Measurements from ENCODE around the gene MSL3. TPM values are rescaled to one million over a fixed set of nuclear protein-coding genes. Genes with fewer than 3 reads are reported as not detected.

Gene MSL3
- total RNA-seq, 1 donor from 2014 or later = 33.2 TPM

DNA sequence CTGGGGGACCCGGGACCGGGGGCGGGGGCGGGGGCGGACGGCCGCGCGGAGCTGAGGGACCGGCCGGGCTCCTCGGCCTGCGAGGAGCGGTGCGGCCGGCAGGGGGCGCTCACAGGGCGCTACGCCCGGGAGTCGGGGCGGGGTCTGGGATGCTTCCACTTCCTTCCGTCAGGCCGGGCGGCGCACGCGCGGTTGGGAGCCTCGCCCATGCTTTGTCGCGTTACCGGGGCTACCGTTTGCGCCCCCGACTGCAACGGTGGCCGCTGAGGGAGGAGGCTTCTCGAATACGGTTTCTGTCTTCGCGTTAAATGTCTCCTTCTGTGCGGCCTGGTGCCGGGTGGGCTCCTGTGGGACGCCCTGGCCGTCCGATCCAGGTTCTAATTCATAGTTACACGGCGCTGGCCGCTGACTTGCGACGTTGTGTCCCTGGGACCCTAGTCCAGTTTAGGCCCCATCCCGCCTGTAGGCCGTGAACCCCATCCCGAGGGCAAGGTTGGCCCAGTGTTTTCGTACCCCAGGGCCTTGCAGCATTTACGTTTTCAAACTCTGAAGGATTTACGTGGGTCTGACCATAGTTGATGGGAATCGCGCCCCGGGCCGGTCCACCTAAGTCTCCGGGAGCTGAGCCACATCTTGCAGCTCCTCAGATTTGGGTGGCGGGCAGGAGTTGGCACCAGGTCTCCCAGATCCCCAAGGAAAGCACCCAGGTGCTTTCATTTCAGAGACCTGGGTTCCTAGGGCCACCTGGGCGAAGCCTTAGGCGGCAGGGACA, 549 bp downstream of the MSL3 start:
- Histone ChIP-seq H3K36me3 (peaks cover 5% of the 10 kb centered on the region), H3K9ac (peak overlapping the region; percentile 52), H3K9me3 (ENCODE audit: low read depth) (no peaks in the 10 kb centered on the region), H4K20me1 (ENCODE audit: low read depth) (no peaks in the 10 kb centered on the region), H3K79me2 (ENCODE audit: low read depth) (peaks cover 7% of the 10 kb centered on the region), H3K4me2 (peak overlapping the region; percentile 83), H3K27ac (no peak overlapping the region), H3K4me1 (no peaks in the 10 kb centered on the region), H3F3A (ENCODE audit: low read depth) (peaks cover 9% of the 10 kb centered on the region), H2AFZ (replicated peaks) (peak overlapping the region; percentile 46), H3K27me3 (peaks cover 13% of the 10 kb centered on the region), H3K4me3 (peak overlapping the region; percentile 74)
- H3K9me3 Mint-ChIP-seq = peaks cover 8% of the 10 kb centered on the region
- H3K4me1 Mint-ChIP-seq = peaks cover 6% of the 10 kb centered on the region
- H3K27me3 Mint-ChIP-seq (ENCODE audit: insufficient read depth, low read depth) = peaks cover 9% of the 10 kb centered on the region
- H3K36me3 Mint-ChIP-seq = no peaks in the 10 kb centered on the region
- no peak for TF ChIP-seq EZH2 (IDR thresholded peaks at IDR 0.05)
- TF ChIP-seq, protein P1, sequence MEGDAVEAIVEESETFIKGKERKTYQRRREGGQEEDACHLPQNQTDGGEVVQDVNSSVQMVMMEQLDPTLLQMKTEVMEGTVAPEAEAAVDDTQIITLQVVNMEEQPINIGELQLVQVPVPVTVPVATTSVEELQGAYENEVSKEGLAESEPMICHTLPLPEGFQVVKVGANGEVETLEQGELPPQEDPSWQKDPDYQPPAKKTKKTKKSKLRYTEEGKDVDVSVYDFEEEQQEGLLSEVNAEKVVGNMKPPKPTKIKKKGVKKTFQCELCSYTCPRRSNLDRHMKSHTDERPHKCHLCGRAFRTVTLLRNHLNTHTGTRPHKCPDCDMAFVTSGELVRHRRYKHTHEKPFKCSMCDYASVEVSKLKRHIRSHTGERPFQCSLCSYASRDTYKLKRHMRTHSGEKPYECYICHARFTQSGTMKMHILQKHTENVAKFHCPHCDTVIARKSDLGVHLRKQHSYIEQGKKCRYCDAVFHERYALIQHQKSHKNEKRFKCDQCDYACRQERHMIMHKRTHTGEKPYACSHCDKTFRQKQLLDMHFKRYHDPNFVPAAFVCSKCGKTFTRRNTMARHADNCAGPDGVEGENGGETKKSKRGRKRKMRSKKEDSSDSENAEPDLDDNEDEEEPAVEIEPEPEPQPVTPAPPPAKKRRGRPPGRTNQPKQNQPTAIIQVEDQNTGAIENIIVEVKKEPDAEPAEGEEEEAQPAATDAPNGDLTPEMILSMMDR (IDR thresholded peaks at IDR 0.05) = peak; percentile 67
- peak; percentile 93 for DNase-seq (ENCODE audit: low spot score)
- peak overlapping the region; percentile 60 for H3K27ac Mint-ChIP-seq
- H3K4me3 Mint-ChIP-seq = peak overlapping the region; percentile 96

DNA sequence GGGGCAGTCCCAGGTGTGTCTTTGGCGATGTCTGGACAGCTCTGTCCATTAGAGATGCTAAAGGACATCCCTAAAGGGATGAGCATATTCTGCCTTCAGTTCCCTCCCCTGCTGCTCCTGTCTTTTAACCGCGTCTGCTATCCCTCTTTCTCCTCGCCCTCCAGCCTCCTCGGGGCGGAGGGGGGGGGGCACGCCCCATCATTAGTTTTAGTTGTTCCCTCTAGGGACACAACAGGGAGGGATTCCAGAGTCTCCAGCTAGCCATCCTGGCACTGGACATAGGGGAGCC, 1.1 kb downstream of the MSL3 start:
- Mint-ChIP-seq H3K4me3 (peak overlapping the region; percentile 96), H3K4me1 (peaks cover 6% of the 10 kb centered on the region), H3K27ac (peak overlapping the region; percentile 47), H3K27me3 (ENCODE audit: insufficient read depth, low read depth) (peaks cover 5% of the 10 kb centered on the region), H3K36me3 (no peaks in the 10 kb centered on the region), H3K9me3 (peaks cover 8% of the 10 kb centered on the region)
- Histone ChIP-seq H3K4me2 (peak overlapping the region; percentile 83), H2AFZ (replicated peaks) (no peak overlapping the region), H3K9ac (peak overlapping the region; percentile 52), H3K27me3 (peaks cover 13% of the 10 kb centered on the region), H3K9me3 (ENCODE audit: low read depth) (no peaks in the 10 kb centered on the region), H3F3A (ENCODE audit: low read depth) (peaks cover 9% of the 10 kb centered on the region), H3K27ac (no peak overlapping the region), H3K4me3 (peak overlapping the region; percentile 74), H3K4me1 (no peaks in the 10 kb centered on the region), H3K79me2 (ENCODE audit: low read depth) (peaks cover 7% of the 10 kb centered on the region), H3K36me3 (peaks cover 5% of the 10 kb centered on the region), H4K20me1 (ENCODE audit: low read depth) (no peaks in the 10 kb centered on the region)
- TF ChIP-seq EZH2phosphoT487 (IDR thresholded peaks at IDR 0.05) (no peak), EZH2 (IDR thresholded peaks at IDR 0.05) (no peak)
- TF ChIP-seq, protein P1 (IDR thresholded peaks at IDR 0.05) = no peak
- no peak for DNase-seq (ENCODE audit: low spot score)

DNA sequence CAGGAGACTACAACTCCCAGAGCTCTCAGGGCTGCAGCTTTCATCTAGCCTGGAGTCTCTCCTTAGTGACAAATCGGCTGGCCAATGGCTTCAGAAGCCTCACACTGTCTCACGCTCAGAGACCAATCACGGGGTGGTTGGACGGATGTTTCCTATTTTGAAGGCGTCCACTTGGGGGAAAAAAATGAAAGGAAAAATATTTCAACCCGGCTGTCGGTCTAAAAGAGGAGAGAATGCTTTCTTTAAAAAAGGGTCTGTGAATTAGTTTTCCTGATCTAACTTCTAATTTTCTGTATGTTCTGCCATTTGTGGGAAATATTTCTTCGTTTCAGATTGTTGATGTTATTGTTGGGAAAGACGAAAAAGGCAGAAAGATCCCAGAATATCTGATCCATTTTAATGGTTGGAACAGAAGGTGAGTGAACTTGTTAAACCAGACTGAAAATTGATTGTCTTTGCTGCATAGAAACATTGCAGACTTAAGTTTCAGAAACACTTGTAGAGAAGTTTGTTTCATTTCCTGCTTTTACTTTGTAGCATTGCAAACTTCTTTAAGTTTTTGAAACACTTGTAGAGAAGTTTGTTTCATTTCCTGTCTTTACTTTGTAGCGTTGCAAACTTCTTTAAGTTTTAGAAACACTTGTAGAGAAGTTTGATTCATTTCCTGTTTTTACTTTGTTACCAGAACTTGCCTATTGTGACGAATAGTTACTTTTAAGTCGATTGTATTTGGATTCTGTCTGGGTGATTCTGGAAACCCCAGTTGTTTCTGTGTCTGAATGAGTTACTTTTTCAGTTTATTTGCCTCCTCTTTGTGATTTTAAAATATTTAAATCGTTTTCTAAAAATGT, 1.6 kb downstream of the MSL3 start:
- DNase-seq (ENCODE audit: low spot score) = peak; percentile 90
- no peaks in the 10 kb centered on the region for H3K4me1 ChIP-seq
- H3K4me2 ChIP-seq = peak overlapping the region; percentile 83
- H3K9me3 Mint-ChIP-seq = peaks cover 8% of the 10 kb centered on the region
- no peaks in the 10 kb centered on the region for H3K36me3 Mint-ChIP-seq
- H3K4me3 Mint-ChIP-seq = peak overlapping the region; percentile 96
- peak overlapping the region; percentile 64 for H2AFZ ChIP-seq (replicated peaks)
- H3K79me2 ChIP-seq (ENCODE audit: low read depth) = peaks cover 7% of the 10 kb centered on the region
- no peaks in the 10 kb centered on the region for H4K20me1 ChIP-seq (ENCODE audit: low read depth)
- no peak for TF ChIP-seq EZH2phosphoT487 (IDR thresholded peaks at IDR 0.05)
- H3K27me3 Mint-ChIP-seq (ENCODE audit: insufficient read depth, low read depth) = peaks cover 5% of the 10 kb centered on the region
- no peaks in the 10 kb centered on the region for H3K9me3 ChIP-seq (ENCODE audit: low read depth)
- H3K27me3 ChIP-seq = peaks cover 13% of the 10 kb centered on the region
- peaks cover 5% of the 10 kb centered on the region for H3K36me3 ChIP-seq
- peak overlapping the region; percentile 74 for H3K4me3 ChIP-seq
- no peak overlapping the region for H3K27ac ChIP-seq
- peak overlapping the region; percentile 27 for H3K9ac ChIP-seq
- H3K27ac Mint-ChIP-seq = peak overlapping the region; percentile 47
- H3F3A ChIP-seq (ENCODE audit: low read depth) = peaks cover 9% of the 10 kb centered on the region
- H3K4me1 Mint-ChIP-seq = peaks cover 6% of the 10 kb centered on the region
